LNCAP (cell line): Measurements from ENCODE around the gene ARL14EPL.

Source experiments
- TF ChIP-seq, protein P1 (sequence below): fragments of 450-650 bp; IDR thresholded peaks from 2 replicates; pipeline ENCODE4 v1.5.1; 2017; ENCODE audit warnings: mild to moderate bottlenecking

The ARL14EPL gene

DNA sequence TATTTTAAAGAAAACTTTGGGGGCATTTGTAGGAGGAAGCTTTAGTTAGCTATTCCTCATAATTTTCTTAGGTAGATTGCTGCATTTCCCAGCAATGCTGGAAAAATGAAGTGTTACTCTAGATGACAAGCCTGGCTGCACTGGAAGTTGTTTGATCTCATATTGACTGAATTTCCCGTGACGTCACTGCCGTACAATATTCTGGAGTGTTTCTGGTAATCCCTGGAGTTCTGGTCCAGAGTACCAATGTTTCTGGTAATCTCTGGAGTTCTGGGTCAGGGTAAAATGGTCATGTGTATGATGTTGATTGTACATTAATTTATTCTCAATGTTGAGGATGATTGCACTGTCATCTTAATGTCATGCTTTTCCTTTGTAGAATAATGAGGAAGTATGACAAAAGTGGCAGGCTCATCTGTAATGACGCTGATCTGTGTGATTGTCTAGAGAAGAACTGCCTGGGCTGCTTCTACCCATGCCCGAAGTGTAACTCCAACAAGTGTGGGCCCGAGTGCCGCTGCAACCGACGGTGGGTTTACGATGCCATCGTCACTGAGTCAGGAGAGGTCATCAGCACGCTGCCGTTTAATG is 26.2 kb downstream of the ARL14EPL start:
- TF ChIP-seq, protein P1, sequence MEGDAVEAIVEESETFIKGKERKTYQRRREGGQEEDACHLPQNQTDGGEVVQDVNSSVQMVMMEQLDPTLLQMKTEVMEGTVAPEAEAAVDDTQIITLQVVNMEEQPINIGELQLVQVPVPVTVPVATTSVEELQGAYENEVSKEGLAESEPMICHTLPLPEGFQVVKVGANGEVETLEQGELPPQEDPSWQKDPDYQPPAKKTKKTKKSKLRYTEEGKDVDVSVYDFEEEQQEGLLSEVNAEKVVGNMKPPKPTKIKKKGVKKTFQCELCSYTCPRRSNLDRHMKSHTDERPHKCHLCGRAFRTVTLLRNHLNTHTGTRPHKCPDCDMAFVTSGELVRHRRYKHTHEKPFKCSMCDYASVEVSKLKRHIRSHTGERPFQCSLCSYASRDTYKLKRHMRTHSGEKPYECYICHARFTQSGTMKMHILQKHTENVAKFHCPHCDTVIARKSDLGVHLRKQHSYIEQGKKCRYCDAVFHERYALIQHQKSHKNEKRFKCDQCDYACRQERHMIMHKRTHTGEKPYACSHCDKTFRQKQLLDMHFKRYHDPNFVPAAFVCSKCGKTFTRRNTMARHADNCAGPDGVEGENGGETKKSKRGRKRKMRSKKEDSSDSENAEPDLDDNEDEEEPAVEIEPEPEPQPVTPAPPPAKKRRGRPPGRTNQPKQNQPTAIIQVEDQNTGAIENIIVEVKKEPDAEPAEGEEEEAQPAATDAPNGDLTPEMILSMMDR, result no peak

DNA sequence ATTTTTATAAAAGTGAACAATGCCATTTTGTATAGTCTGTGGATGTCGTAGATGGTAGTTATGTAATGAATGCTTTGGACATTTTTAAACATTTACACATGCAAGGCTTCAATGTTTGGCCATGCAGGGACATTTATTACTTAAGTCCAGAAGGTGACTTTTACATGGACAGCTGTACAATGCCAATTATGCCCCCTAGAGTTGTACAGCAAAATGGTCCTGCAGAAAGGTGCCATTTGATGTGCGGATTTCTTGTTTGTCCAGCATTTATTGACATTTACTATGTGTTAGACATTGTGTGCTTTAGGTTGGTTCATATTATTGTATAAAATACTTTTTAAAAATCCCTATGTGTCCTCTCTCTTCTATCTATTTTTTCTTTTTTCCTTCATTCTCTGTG is 30.1 kb downstream of the ARL14EPL start:
- TF ChIP-seq, protein P1, result peak; percentile 38; the same call in 1 of the 2 replicates

DNA sequence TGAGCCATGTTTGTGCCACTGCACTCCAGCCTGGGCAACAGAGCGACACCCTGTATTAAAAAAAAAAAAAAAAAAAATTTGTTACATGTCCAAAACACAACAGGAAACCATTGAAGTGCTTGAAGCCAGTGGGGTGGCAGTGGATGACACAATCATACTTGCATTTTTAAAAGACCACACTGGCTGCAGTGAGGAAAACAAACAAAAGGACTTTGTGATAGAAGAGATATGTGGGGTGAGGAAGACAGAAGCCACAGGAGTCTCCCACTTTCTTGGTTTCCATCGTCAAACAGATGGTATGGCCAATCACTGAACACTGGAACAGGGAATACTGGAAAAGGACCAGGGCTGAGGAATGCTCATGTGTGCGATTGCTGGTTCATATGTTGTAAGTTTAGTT is 31.7 kb downstream of the ARL14EPL start:
- TF ChIP-seq, protein P1, result no peak

GRCh38 chr5:116068028-116068632 is 35.9 kb downstream of the ARL14EPL start:
- TF ChIP-seq, protein P1, result peak; percentile 87

DNA sequence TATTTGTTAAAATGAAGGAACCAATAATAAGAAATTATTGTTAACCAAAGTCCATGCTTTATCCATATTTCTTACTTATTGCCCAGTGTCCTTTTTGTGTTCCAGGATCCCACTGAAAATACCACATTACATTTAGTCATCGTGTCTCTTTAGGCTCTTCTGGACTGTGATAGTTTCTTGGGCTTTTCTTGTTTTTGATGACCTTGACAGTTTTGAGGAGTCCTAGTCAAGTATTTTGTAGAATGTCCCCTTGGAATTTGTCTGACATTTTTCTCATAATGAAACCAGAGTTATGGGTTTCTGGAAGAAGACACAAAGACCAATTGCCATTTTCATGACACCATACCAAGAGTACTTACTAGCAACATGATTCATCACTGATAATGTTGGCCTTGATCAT is 38.9 kb downstream of the ARL14EPL start:
- TF ChIP-seq, protein P1, result no peak

GRCh38 chr5:116075191-116075831 is 43.0 kb downstream of the ARL14EPL start:
- TF ChIP-seq, protein P1, result no peak

GRCh38 chr5:116076496-116076895 is 44.2 kb downstream of the ARL14EPL start:
- TF ChIP-seq, protein P1, result no peak
